Kasumi-1 (cell line): ENCODE data around the gene TPM2.

Source experiments
- DNase-seq, 2 experiments: peaks; one replicate each; lab custom pipeline; 2025; lab: John Stamatoyannopoulos, UW

Gene TPM2

DNA sequence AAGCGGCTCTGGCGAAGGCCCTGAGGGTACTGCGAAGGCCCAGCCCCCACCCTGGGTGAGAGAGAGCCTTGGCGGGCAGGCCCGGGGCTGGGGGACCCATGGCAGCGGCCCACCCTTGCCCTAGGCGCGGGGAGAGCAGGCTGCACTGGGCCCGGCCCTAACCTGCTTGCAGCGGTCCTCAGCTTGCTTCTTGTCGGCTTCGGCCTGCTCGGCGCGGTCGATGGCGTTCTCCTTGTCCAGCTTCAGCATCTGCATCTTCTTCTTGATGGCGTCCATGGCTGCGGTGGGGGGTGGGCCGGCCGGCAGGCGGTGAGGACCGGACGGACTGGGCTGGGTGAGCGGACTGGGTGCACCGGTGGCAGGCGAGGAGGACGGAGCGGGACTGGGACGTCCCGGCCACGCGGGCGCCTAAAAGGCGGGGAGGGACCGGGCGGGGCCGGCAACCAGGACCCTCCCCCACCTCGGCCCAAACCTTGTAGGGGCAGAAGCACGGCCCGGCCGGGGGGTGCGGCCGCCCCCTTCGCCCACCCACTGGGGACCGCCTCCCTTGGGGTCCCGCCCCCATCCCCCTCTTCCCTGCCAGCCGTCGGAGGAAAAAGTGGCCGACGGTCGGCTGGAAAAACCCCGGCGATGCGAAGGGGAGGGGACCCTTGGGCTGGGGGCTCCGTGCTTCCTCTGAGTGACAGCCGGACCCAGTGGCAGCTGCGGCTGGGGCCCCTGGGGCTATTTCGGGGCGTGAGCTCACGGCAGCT lies at the start of gene TPM2:
TSS of gene TPM2 (minus strand) at position 384 of the 752 bp plus-strand sequence. CDS start at position 276, 108 bp downstream.
- no peak for DNase-seq

DNA sequence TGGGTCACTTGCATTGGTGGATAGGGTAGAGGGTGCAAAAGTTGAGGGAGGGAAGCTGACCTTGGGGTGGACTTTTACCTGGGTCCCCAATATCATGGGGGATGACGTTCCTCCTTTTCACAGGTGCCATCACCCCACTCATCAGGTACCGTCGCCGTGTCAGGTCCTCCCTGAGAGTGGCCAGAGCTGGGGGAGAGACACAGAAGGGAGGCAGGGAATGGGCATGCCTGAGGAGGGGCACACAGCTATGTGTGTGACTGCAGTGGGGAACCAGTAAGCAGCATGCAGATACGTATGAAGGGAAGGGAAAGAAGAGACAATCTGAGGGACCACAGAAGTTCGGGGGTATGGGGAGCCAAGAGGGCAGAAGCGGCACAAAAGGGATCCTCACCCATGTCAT lies 49.2 kb upstream of the TPM2 start:
- no peak for DNase-seq

DNA sequence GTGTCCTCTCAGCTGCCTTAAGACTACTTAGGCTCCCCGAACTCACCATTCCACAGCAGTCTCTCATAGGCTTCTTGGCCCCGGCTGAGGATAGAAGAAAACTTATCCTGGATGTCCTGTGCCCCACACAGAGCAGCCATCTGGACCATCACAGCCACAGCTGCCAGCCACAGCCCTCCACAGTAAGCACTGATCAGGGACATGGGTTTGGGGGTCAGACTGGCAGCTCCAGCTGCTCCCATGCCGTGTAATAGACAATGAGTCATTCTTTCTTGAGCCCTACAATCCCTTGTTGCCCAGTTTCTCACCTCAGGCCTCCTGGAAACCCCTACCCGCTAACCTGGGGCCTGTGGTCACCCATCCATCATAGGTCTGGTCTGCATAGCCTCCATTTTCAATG lies 48.5 kb upstream of the TPM2 start:
- DNase-seq: no peak

DNA sequence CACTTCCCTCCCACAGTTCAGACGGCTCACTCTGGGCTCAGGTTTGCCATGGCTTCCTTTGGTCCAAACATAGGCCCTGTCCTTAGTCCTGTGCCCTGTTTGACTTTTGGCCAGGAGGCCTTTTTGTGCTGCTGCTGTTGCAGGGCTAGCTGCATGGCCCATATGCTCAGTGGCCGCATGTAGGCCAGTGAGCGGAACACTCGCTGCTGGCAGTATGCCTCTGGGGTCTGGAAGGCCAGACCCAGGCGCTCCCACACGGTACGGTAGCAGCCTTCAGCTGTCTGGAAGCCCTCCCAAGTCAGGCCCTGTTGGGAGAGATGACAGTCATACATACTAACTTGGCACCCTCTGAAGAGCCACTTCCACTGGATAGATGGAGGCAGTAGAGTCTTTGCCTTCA lies 47.4 kb upstream of the TPM2 start:
- DNase-seq: no peak

DNA sequence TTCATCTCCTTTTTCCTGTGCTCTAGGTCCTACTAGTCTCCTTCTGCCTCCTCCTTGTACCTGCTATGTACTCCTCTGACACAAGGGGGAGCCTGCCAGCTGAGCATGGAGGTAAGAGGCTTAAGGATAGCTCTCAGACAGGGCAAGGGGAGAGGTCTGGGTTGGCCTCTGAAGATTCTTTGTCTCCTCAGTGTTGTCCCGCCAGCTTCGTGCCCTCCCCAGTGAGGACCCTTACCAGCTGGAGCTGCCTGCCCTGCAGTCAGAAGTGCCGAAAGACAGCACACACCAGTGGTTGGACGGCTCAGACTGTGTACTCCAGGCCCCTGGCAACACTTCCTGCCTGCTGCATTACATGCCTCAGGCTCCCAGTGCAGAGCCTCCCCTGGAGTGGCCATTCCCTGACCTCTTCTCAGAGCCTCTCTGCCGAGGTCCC lies 46.5 kb upstream of the TPM2 start:
- peak; percentile 88 to 93 for DNase-seq

DNA sequence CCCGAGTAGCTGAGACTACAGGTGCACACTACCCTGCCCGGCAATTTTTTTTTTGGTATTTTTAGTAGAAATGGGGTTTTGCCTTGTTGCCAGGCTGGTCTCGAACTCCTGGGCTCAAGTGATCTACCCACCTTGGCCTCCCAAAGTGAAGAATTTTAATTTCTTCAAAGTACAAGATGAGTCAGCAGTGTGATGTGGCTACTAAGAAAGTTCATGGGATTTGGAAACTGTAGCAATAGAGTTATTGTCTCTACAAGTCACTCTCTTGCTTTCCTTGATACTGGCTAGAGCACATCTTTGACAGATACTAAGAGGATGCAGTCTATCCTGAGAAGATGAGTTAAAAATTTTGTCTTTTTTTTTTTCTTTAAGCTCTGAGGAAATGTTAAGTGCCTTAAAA lies 44.4 kb upstream of the TPM2 start:
- no peak for DNase-seq

DNA sequence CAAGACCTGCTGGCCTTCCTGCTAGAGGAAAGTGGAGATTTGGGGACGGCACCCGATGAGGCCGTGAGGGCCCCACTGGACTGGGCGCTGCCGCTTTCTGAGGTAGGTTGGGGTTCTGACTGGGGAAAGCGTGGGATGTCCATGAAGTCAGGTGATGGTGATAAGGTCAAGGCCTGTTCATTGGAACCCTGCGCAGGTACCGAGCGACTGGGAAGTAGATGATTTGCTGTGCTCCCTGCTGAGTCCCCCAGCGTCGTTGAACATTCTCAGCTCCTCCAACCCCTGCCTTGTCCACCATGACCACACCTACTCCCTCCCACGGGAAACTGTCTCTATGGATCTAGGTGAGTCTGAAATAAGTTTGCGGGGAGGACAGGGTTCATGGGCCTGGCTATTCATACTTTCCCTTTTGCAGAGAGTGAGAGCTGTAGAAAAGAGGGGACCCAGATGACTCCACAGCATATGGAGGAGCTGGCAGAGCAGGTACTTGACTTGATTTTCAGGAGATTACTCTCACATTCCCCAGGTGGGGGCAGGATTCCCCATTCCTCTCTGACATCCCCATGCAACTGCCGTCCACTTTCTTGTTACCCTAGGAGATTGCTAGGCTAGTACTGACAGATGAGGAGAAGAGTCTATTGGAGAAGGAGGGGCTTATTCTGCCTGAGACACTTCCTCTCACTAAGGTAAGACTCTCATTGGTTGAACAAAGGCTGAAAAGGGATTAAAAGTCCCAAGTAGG lies 43.2 kb upstream of the TPM2 start:
- DNase-seq: peak; percentile 54 to 73

DNA sequence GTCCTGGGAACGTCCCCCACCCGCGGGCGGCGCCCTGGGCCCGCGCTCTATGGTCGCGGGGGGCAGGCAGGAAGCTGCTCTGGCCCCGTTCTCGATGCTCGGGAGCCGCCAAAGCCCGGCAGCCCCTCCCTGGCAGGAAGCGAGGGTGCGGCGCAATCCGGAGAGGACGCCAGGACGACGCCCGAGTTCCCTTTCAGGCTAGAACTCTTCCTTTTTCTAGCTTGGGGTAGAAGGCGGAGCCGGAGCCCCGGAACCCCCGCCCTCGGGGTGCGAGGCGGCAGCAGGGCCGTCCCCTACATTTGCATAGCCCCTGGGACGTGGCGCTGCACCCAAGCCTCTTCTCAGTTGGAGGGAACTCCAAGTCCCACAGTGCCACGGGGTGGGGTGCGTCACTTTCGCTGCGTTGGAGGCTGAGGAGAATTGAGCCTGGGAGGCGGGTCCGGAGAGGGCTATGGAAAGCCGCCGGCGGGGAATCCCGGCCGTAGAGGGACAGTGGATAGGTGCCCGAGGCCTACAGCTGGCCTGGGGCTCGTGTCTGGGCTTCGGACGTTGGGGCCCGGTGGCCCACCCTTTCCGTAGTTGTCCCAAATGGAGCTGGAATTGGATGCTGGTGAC lies 42.6 kb upstream of the TPM2 start, which contains the start of the genes CREB3 and TLN1:
TSS of gene CREB3 (plus strand) at position 482 of the 615 bp plus-strand sequence. CDS start at position 589, 107 bp downstream.
TSS of gene TLN1 (minus strand) at position 11 of the 615 bp plus-strand sequence. CDS start 6,501 bp downstream, outside the sequence.
- peak; percentile 98 to 100 for DNase-seq

DNA sequence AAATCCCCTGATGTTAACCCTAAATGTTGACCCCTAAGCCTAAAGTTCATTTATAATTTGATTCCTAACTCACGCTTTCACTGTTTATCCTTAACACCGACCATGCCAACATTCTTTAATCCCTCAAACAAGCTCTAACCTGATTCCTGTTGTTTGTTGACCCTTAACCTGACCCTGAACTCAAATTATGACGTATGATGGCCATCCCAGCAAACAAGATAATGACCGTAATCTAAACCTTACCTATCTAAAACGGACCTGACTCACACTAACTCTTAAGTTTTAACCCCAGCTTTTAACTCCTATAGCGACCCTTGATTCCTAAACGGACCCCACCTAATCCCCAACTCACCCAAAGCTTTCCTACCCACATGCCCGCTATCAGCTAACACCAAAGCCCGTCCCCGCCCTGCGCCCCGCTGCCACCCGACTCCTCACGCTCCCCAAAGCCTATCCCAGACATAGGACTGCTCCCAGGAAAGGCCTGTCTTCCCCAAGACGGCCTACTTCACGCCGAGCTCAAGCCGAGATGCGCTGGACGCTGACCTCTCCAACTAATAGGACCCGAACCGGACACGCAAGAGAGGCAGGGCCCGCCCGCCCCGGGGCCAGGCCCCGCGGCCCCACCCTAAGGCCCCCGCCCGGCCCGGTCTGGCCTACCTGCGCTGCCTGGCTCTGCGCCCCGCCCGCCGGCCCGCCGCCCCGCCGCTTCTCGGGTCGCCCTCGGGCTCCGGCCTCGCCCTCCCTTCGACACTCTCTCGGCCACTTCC lies 41.9 kb upstream of the TPM2 start:
- DNase-seq: peak; percentile 17 to 23

DNA sequence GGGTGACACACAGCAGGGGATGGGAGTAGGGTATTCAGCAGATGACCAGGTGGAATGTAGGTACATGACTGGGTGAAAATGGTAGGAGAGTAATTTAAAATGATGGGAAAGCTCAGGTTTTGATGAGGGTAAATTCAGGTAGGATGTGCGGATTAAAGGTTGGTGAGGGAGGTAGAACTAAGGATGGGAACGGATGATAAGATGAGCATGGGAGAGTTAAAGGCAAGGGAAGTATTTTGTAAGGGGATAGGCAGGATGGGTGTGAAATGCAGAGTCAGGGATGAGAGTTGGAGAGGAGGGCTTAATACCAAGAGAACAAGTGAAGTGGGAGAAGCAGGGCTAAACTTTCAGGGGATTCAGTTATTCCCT lies 40.7 kb upstream of the TPM2 start:
- no peak for DNase-seq

DNA sequence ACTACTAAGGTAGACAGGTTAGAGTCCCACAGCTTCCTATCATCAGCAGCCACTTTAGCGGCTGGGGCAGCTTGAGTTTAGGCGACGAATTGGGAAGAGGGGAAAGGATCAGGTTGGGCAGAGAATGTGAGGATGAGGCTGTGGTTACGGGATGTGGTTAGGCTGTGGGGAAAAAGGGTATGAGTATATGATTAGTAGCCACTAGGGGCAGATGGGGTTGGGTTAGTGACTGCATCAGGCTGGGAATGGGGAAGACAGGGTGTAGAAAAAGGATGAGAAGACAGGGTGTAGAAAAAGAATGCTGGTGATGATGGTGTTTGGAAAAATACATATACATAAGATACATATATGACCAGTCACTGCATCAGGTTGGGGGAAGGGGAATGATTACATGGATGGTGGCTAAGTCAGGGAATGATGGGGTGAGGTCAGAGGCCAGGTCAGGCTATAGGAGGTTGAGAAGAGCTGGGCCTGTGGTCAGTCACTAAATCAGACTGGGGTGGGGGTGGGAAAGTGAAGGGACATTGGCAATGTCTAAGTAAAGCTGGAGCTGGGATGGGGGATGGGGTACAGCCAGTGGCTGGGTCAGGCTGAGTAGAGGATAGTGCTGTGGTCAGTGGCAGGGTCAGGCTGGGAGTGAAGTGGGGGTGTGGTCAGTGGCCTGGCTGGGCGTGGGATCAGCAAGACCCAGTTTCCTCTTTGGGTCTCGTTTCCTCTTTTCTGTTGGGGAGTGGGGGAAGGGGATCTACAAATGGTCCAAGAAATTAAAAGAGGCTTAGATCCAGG lies 40.2 kb upstream of the TPM2 start:
- DNase-seq: peak; percentile 55 to 84

DNA sequence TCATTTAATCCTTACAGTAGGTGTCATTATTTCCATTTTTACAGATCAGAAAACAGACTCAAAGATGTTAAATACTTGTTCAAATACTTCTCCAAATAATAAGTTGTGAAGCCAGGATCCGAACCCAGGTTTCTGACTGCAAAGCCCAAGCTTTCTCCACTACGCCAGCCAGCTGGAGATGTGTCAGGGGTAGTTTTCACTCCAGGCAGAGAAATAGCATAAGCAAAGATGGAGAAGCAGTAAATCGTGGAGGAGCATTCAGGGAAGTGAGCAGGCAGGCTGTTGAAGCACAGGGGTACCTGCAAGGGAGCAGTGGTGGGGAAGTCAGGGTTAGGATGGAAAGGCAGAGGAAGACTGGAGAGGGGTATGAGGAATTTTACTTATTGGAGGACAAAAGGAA lies 39.4 kb upstream of the TPM2 start:
- DNase-seq: no peak

DNA sequence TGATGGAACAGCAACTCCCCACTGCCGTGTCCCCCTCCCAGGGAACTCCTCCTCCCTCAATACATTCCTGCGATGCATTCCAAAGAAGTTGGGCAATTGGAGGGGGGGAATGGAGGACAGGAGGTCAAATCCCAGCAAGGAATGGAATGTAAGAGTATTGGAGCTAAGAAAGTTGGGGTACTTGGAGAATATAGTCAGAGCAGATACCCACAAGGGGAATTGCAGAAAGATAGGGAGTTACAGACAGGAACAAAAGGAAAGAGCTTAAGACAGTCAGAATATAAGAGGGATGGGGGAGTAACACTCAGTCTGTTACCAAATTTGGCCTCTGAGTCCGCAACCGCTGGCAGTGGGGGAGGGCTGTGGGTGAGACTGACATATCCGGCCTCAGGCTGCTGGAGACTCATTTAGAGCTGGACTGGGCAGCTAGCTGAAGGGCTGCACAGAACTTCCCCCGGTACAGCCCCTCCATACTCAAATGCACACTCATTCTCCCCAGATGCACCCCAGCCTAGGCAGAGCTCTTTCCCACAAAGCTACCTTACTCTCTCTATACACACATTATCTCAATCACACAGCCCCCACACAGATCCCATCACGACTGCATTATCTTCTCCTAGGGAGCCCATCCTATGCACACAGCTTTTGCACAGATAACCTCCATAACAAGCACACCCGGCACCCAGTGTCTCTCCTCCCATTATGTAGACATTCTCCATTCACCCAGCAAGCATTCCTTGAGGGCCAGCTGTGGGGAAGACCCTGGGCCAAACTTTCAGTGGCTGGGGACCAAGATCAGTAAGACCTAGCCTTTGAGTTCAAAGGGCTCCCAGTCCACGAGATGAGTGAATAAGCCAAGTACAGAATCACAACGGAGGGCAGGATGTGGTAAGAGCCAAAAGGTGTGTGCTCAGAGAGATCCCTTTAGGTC lies 38.6 kb upstream of the TPM2 start:
- peak; percentile 65 to 68 for DNase-seq

DNA sequence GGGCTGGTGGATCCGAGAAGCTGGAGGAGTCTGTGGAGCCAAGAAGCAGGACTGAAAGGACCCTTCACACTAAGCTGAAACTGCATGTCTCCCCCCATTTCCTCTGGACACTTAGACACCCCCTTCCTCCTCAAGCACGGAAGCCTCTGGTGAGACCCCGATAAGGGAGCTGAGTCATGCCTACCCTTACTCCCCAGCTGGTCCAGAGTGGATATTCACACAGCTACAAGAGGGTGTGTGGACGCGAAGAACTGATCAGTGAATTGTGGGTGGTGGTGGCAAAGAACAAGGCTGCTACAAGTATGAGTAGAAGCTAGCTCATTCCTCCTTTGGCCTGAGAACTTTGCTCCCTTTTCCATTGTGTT lies 37.9 kb upstream of the TPM2 start:
- no peak for DNase-seq

DNA sequence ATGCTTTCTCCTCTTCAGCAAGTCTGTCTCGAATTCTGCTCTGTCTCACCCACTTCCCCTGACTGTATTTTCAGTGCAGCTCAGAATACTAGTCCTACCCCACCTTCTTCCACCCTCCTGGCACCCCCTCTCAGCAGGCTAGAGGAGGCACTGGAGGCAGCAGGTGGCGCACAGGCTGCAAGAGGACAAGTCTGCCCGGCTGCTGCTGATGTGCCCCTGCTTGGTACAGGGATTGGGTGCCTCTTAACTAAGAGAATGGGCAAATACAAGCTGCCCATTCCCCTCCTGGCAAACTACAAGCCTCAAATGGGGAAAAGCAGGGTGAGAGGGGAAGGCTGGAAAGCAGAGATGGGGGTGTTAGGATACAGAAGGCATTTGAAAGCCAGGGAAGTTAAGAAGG lies 37.2 kb upstream of the TPM2 start:
- DNase-seq: peak; percentile 48 to 49

DNA sequence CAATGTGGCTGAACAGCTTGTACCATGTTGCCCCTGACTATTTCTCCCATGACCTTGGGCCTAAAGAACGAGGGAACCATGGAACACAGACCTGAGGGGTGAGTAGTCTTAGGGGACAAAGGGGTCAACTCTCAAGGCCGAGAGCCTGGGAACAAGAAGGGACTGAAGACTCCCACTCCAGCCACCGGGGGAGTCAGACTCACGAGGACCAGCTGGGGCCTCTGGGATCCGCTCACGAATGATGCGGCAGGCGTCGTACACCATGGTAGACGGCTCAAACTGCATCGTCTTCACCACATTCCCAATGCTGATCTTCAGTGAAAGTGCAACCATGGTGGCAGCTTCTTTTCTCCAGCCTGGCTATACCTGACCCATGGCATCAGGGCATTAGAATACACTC lies 35.6 kb upstream of the TPM2 start:
- no peak for DNase-seq

DNA sequence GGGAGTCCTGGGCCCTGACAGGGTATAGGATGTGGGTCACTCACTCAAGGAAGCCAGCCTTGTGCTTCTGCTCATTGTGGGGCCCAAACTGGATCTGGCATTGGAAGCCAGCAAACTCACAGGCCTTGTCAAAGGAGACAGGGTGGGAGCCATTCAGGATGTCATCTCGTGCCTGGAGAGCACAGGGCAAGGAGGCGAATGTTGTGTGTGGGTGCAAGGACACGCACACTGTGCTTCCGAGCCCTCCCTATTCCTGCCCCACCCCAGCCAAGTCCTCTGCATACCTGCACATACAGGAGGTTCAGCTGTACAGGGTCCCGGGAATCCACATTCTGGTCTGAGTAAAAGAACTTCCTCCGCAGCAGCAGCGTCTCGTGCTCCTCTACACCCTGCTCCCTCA lies 34.2 kb upstream of the TPM2 start:
- DNase-seq: no peak

DNA sequence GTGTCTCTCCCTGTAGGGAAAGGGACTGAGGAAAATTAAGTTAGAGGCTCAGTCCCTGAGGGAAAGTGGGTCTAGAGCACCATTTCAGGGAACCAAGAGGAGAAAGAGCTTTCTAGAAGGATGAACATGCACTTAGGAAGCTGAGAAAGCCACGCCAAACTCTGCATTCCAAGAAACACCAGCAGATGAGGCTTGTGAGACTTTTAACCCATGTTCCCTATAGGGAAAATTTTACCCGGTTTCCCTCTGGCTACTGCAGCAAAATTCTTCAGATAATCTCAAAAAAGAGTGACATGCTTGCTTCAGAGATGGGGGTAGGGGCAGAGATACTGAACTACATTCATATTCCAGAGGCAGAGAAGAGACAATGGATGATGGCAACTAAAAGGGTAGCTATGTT lies 33.7 kb upstream of the TPM2 start:
- DNase-seq: no peak

DNA sequence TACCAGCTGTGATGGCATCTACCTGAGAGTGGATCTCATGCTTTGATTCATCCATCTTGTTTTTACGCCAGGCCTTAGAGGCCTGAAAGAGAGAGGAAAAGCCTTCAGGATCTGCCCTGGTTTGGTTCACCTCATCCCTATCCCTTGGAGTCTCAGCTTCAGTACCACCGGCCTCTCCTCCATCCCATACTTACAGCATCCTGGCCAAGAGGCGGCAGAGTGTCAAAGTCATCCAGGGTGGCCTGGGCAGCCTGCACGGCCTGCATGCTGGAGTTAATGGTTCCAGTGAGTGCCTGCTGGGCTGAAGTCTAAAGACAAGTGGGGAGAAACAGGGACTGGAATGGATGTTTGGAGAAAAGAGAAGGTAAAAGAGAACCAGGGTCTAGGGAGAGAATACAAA lies 29.8 kb upstream of the TPM2 start:
- DNase-seq: no peak
